ENCODE data around the gene LGALS7B. TPM values are rescaled to one million over a fixed set of nuclear protein-coding genes. Genes with fewer than 3 reads are reported as not detected.

The LGALS7B gene
- total RNA-seq: not detected in 2 replicates

GRCh38 chr19:38788478-38789243, at the start of gene LGALS7B:
LGALS7B (plus strand) TSS chr19:38789200; CDS start chr19:38789227, 27 bp downstream.

GRCh38 chr19:38744298-38744681, 44.7 kb upstream of the LGALS7B start, which contains the start of gene CAPN12:
CAPN12 (minus strand) TSS chr19:38744474; CDS start chr19:38744165, 309 bp downstream.

GRCh38 chr19:38773469-38774177, 15.4 kb upstream of the LGALS7B start, which contains the start of gene LGALS7:
LGALS7 (minus strand) TSS chr19:38773517; CDS start chr19:38773492, 25 bp downstream.

GRCh38 chr19:38812841-38813320, 23.9 kb downstream of the LGALS7B start, which contains the start of gene LGALS4:
LGALS4 (minus strand) TSS chr19:38812945; CDS start chr19:38812886, 59 bp downstream.

Other genes with a start within 250 kb of the LGALS7B start
- gene MAP4K1, start 171.2 kb upstream of the LGALS7B start, total RNA-seq: not detected in 2 replicates
- 464 and 585 TPM in 2 replicates for gene EIF3K, start 170.0 kb upstream of the LGALS7B start, total RNA-seq
- 640 and 700 TPM in 2 replicates for gene ACTN4, start 141.6 kb upstream of the LGALS7B start, total RNA-seq
- not detected in 2 replicates for gene CAPN12, start 44.7 kb upstream of the LGALS7B start, total RNA-seq
- gene LGALS7, start 15.7 kb upstream of the LGALS7B start, total RNA-seq: not detected in 2 replicates
- not detected in 2 replicates for gene LGALS4, start 23.7 kb downstream of the LGALS7B start, total RNA-seq
- gene ECH1, start 42.6 kb downstream of the LGALS7B start, total RNA-seq: 39.7 and 53.8 TPM in 2 replicates
- 212 and 264 TPM in 2 replicates for gene HNRNPL, start 60.8 kb downstream of the LGALS7B start, total RNA-seq
- 7.8 and 8.3 TPM in 2 replicates for gene RINL, start 89.1 kb downstream of the LGALS7B start, total RNA-seq
- gene SIRT2, start 110.4 kb downstream of the LGALS7B start, total RNA-seq: 81.7 and 86.8 TPM in 2 replicates
- gene NFKBIB, start 110.8 kb downstream of the LGALS7B start, total RNA-seq: 25.8 and 26.2 TPM in 2 replicates
- gene CCER2, start 123.0 kb downstream of the LGALS7B start, total RNA-seq: not detected in 2 replicates
- gene SARS2, start 141.6 kb downstream of the LGALS7B start, total RNA-seq: 23.8 and 27.8 TPM in 2 replicates
- gene MRPS12, start 141.7 kb downstream of the LGALS7B start, total RNA-seq: 65.5 and 68.4 TPM in 2 replicates
- gene FBXO17, start 186.5 kb downstream of the LGALS7B start, total RNA-seq: 2.1 and 6.5 TPM in 2 replicates
- 0.34 and 2.7 TPM in 2 replicates for gene FBXO27, start 243.3 kb downstream of the LGALS7B start, total RNA-seq